Measurements from ENCODE around the gene UBE2D2. TPM values are rescaled to one million over a fixed set of nuclear protein-coding genes. Genes with fewer than 3 reads are reported as not detected.

Gene UBE2D2
- total and polyA plus RNA-seq, 10 of the 15 experiments (the other 5 are each of a cell fraction or from before 2014, with no cell fraction given) = 58.6 to 245 (median 128) TPM

DNA sequence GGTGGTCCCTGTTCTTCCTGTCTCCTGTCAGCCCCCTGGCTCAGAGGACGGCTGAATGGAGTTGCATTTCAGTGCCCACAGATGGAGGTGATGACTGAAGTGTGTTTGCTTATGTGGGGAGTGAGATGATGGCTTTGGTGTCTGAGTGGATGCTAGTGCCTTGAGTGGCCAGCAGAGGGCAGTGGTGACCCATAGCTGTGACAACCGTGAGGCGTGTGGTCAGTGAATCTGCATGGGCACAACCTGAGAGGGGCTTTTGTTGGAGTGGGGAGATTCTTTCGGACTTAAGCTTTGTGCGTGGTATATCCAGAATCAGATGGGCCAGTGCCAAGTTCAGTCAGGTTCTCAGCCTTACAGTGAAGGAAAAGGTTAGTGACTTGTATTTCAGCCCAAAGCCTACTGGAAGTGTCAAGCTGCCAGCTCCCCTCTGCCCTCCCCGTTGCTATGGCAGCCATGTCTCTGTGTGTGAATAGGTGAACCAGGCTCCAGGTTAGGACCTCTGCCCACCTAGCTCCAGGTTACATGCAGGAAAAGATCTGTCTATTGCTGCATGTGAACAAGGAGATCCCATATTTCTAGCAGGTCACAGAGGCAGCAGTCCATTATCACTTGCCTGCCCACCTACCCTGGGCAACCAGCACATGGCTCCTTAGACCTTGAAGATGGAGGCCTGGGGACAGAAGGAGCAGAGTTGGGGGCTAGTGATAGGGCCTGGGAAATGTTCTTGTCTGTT is 72.3 kb downstream of the UBE2D2 start (continued):
- TF ChIP-seq NR2C2 (IDR thresholded peaks at IDR 0.05; ENCODE audit: borderline replicate concordance, control insufficient read depth, insufficient read length, low read depth) (no peak), EP300 (IDR thresholded peaks at IDR 0.05; ENCODE audit: borderline replicate concordance in 1 of 2, control insufficient read depth in 1 of 2, low read depth in 2 of 2, low read length in 2 of 2) (no peak), TCF12 (IDR thresholded peaks at IDR 0.05; ENCODE audit: low read depth, low read length) (no peak), POLR2A (IDR thresholded peaks at IDR 0.05; ENCODE audit: low read depth, low read length) (peak; percentile 72), RCOR1 (conservative IDR thresholded peaks at IDR 0.05; ENCODE audit: low read depth, low read length) (no peak), HDAC6 (IDR thresholded peaks at IDR 0.05; ENCODE audit: unreplicated experiment) (no peak), ZBTB33 (IDR thresholded peaks at IDR 0.05) (no peak), POU2F2 (IDR thresholded peaks at IDR 0.05; ENCODE audit: borderline replicate concordance, low read depth, low read length) (peak; percentile 88; the same call in 2 of the 3 replicates), FOS (IDR thresholded peaks at IDR 0.05; ENCODE audit: borderline replicate concordance, extremely low read depth, insufficient read length) (no peak), BMI1 (IDR thresholded peaks at IDR 0.05; ENCODE audit: borderline replicate concordance) (peak; percentile 52; the same call in 1 of the 2 replicates), STAT3 (IDR thresholded peaks at IDR 0.05; ENCODE audit: low read depth, low read length) (no peak), GABPA (IDR thresholded peaks at IDR 0.05; ENCODE audit: low read depth) (no peak), USF2 (IDR thresholded peaks at IDR 0.05; ENCODE audit: borderline replicate concordance, low read depth, low read length) (no peak; the same call in 1 of the 2 replicates), CHD2 (IDR thresholded peaks at IDR 0.05; ENCODE audit: borderline replicate concordance, low read depth, low read length) (0 out of 2 replicates have a peak, but pooled peaks have one; percentile 39), ZNF24 (IDR thresholded peaks at IDR 0.05) (no peak), EED (IDR thresholded peaks at IDR 0.05; ENCODE audit: low read depth) (no peak), SIN3A (IDR thresholded peaks at IDR 0.05; ENCODE audit: low read depth, low read length) (no peak), RBBP5 (conservative IDR thresholded peaks at IDR 0.05) (no peak), LARP7 (IDR thresholded peaks at IDR 0.05) (0 out of 2 replicates have a peak, but pooled peaks have one; percentile 24), SIX5 (IDR thresholded peaks at IDR 0.05; ENCODE audit: low read depth, low read length, severe bottlenecking) (no peak), IKZF2 (IDR thresholded peaks at IDR 0.05) (peak in 1 of 2 experiments; percentile 22; a peak in 2 of 4 replicates), SP1 (IDR thresholded peaks at IDR 0.05; ENCODE audit: low read depth, low read length) (peak; percentile 14), POLR2AphosphoS5 (IDR thresholded peaks at IDR 0.05; ENCODE audit: low read length) (peak; percentile 44; the same call in 1 of the 2 replicates)
- TF ChIP-seq, protein P1, sequence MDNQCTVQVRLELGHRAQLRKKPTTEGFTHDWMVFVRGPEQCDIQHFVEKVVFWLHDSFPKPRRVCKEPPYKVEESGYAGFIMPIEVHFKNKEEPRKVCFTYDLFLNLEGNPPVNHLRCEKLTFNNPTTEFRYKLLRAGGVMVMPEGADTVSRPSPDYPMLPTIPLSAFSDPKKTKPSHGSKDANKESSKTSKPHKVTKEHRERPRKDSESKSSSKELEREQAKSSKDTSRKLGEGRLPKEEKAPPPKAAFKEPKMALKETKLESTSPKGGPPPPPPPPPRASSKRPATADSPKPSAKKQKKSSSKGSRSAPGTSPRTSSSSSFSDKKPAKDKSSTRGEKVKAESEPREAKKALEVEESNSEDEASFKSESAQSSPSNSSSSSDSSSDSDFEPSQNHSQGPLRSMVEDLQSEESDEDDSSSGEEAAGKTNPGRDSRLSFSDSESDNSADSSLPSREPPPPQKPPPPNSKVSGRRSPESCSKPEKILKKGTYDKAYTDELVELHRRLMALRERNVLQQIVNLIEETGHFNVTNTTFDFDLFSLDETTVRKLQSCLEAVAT (IDR thresholded peaks at IDR 0.05) = 0 out of 2 replicates have a peak, but pooled peaks have one; percentile 52
- TF ChIP-seq, protein P2, sequence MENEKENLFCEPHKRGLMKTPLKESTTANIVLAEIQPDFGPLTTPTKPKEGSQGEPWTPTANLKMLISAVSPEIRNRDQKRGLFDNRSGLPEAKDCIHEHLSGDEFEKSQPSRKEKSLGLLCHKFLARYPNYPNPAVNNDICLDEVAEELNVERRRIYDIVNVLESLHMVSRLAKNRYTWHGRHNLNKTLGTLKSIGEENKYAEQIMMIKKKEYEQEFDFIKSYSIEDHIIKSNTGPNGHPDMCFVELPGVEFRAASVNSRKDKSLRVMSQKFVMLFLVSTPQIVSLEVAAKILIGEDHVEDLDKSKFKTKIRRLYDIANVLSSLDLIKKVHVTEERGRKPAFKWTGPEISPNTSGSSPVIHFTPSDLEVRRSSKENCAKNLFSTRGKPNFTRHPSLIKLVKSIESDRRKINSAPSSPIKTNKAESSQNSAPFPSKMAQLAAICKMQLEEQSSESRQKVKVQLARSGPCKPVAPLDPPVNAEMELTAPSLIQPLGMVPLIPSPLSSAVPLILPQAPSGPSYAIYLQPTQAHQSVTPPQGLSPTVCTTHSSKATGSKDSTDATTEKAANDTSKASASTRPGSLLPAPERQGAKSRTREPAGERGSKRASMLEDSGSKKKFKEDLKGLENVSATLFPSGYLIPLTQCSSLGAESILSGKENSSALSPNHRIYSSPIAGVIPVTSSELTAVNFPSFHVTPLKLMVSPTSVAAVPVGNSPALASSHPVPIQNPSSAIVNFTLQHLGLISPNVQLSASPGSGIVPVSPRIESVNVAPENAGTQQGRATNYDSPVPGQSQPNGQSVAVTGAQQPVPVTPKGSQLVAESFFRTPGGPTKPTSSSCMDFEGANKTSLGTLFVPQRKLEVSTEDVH (IDR thresholded peaks at IDR 0.05; ENCODE audit: low read depth, partially characterized antibody) = peak; percentile 41
